ENCODE measurements around the gene GNG3. TPM values are rescaled to one million over a fixed set of nuclear protein-coding genes. Genes with fewer than 3 reads are reported as not detected.
"Not testable (repeated sequence)": the region's sequence is repeated elsewhere in the genome, so short reads cannot be mapped to it uniquely, and the experiment has no call there.

Gene GNG3
- polyA plus RNA-seq, 4 donors, result 0.75 to 9.0 TPM; not detected in 2

GRCh38 chr11:62693624-62694023 is 13.9 kb upstream of the GNG3 start:
- H3K36me3 ChIP-seq (ENCODE audit: control insufficient read depth in 3 of 3, insufficient read depth in 2 of 3, low read depth in 1 of 3, low read length in 3 of 3), result peaks cover 0 to 61% (median 15%) of the 10 kb centered on the region in 3 donors
- FAIRE-seq; H3K27ac ChIP-seq (ENCODE audit: low read depth in 1 of 3, low read length in 2 of 3); H3K4me1 ChIP-seq (ENCODE audit: control insufficient read depth in 3 of 3, insufficient read depth in 2 of 3, low read depth in 1 of 3, low read length in 2 of 3); H3K9me3 ChIP-seq (ENCODE audit: control insufficient read depth in 2 of 2, insufficient read depth in 1 of 2, low read depth in 1 of 2, low read length in 1 of 2); H3K27me3 ChIP-seq (ENCODE audit: control insufficient read depth in 3 of 3, insufficient read depth in 3 of 3, low read length in 3 of 3); DNase-seq; H3K4me3 ChIP-seq (ENCODE audit: low read depth in 1 of 3, low read length in 3 of 3): not testable (repeated sequence)
- WGBS, 3 donors, result 74 to 94% (median 83%) methylated on average over 3 to 4 of the region's 4 CpGs

GRCh38 chr11:62694455-62695167 is 12.9 kb upstream of the GNG3 start:
- H3K27me3 ChIP-seq (ENCODE audit: control insufficient read depth in 3 of 3, insufficient read depth in 3 of 3, low read length in 3 of 3), result no peaks in the 10 kb centered on the region
- no peak overlapping the region for H3K27ac ChIP-seq (ENCODE audit: low read depth in 1 of 3, low read length in 2 of 3)
- H3K9me3 ChIP-seq (ENCODE audit: control insufficient read depth in 2 of 2, insufficient read depth in 1 of 2, low read depth in 1 of 2, low read length in 1 of 2), result no peaks in the 10 kb centered on the region
- DNase-seq (peak; percentile 83 to 84), FAIRE-seq (no peak)
- H3K4me3 ChIP-seq (ENCODE audit: low read depth in 1 of 3, low read length in 3 of 3), result no peak overlapping the region
- peaks cover 0 to 58% (median 15%) of the 10 kb centered on the region in 3 donors for H3K36me3 ChIP-seq (ENCODE audit: control insufficient read depth in 3 of 3, insufficient read depth in 2 of 3, low read depth in 1 of 3, low read length in 3 of 3)
- 53 to 61% (median 55%) methylated on average over 14 of the region's 14 CpGs for WGBS, 3 donors
- peaks cover 0 to 3% (median 0%) of the 10 kb centered on the region in 3 donors for H3K4me1 ChIP-seq (ENCODE audit: control insufficient read depth in 3 of 3, insufficient read depth in 2 of 3, low read depth in 1 of 3, low read length in 2 of 3)

DNA sequence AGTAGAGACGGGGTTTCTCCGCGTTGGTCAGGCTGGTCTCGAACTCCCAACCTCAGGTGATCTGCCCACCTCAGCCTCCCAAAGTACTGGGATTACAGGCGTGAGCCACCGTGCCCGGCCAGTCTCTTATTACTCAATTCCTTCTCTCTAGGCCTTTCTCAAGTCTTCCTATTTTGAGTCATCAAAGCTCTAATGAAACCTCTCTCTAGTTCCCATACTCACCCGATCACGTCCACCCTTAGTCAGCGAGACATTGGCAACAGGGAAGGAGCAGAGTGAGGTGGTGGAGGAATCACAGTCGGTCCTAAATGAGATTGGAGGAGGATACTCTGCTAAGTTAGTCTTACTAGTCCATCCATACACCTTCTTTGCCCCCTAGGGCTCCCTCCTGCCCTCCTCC is 5.2 kb upstream of the GNG3 start:
- WGBS, 3 donors, result 82 to 85% (median 83%) methylated on average over 8 to 11 of the region's 11 CpGs
- H3K36me3 ChIP-seq (ENCODE audit: control insufficient read depth in 3 of 3, insufficient read depth in 2 of 3, low read depth in 1 of 3, low read length in 3 of 3), result peaks cover 0 to 44% (median 0%) of the 10 kb centered on the region in 3 donors
- H3K9me3 ChIP-seq (ENCODE audit: control insufficient read depth in 2 of 2, insufficient read depth in 1 of 2, low read depth in 1 of 2, low read length in 1 of 2), result no peaks in the 10 kb centered on the region
- FAIRE-seq, result no peak
- no peak overlapping the region for H3K4me3 ChIP-seq (ENCODE audit: low read depth in 1 of 3, low read length in 3 of 3)
- H3K27me3 ChIP-seq (ENCODE audit: control insufficient read depth in 3 of 3, insufficient read depth in 3 of 3, low read length in 3 of 3), result no peaks in the 10 kb centered on the region
- peaks cover 0 to 19% (median 2%) of the 10 kb centered on the region in 3 donors for H3K4me1 ChIP-seq (ENCODE audit: control insufficient read depth in 3 of 3, insufficient read depth in 2 of 3, low read depth in 1 of 3, low read length in 2 of 3)
- DNase-seq, result no peak
- H3K27ac ChIP-seq (ENCODE audit: low read depth in 1 of 3, low read length in 2 of 3), result no peak overlapping the region

DNA sequence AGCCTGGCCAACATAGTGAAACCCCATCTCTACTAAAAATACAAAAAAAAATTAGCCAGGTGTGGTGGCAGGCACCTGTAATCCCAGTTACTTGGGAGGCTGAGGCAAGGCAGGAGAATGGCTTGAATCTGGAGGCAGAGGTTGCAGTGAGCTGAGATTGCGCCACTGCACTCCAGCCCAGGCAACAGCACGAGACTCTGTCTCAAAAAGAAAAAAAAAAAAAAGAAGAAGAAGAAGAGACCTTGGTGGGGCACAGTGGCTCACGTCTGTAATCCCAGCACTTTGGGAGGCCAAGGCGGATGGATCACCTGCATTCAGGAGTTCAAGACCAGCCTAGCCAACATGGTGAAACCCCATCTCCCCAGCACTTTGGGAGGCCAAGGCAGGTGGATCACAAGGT is 3.6 kb upstream of the GNG3 start:
- peaks cover 0 to 48% (median 0%) of the 10 kb centered on the region in 3 donors for H3K36me3 ChIP-seq (ENCODE audit: control insufficient read depth in 3 of 3, insufficient read depth in 2 of 3, low read depth in 1 of 3, low read length in 3 of 3)
- not testable (repeated sequence) for FAIRE-seq; H3K9me3 ChIP-seq (ENCODE audit: control insufficient read depth in 2 of 2, insufficient read depth in 1 of 2, low read depth in 1 of 2, low read length in 1 of 2); DNase-seq; H3K27me3 ChIP-seq (ENCODE audit: control insufficient read depth in 3 of 3, insufficient read depth in 3 of 3, low read length in 3 of 3); H3K4me3 ChIP-seq (ENCODE audit: low read depth in 1 of 3, low read length in 3 of 3); H3K27ac ChIP-seq (ENCODE audit: low read depth in 1 of 3, low read length in 2 of 3)
- H3K4me1 ChIP-seq (ENCODE audit: control insufficient read depth in 3 of 3, insufficient read depth in 2 of 3, low read depth in 1 of 3, low read length in 2 of 3), result peaks cover 6 to 31% (median 6%) of the 10 kb centered on the region in 3 donors
- 88 to 100% (median 94%) methylated on average over 4 of the region's 4 CpGs for WGBS, 3 donors

DNA sequence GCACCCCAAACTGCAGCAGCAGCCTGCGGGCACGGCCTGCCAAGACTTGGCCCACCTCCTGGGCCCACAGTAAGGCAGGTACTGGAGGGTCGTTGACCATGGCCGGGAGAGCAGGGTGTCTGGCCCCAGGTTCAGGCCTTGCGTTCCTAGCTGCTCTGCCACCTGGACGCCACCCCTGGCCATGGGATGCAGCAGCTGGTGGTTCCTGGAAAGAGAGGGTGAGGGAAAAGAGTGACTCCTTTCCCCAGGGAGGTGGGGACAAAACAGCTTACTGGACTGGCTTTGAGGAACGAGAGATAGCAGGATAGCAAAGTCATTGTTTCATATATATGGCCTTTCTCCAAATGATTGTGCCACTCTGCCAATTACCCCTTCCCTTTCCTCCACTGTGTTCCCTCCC is 2.1 kb upstream of the GNG3 start:
- H3K4me3 ChIP-seq (ENCODE audit: low read depth in 1 of 3, low read length in 3 of 3), result peak overlapping the region; percentile 67 to 82 (median 70)
- no peaks in the 10 kb centered on the region for H3K27me3 ChIP-seq (ENCODE audit: control insufficient read depth in 3 of 3, insufficient read depth in 3 of 3, low read length in 3 of 3)
- 16 to 53% (median 39%) methylated on average over 7 of the region's 7 CpGs for WGBS, 3 donors
- H3K4me1 ChIP-seq (ENCODE audit: control insufficient read depth in 3 of 3, insufficient read depth in 2 of 3, low read depth in 1 of 3, low read length in 2 of 3), result peaks cover 6 to 41% (median 8%) of the 10 kb centered on the region in 3 donors
- H3K27ac ChIP-seq (ENCODE audit: low read depth in 1 of 3, low read length in 2 of 3), result peak overlapping the region in 2 of 3 donors; percentile 82 to 90
- no peaks in the 10 kb centered on the region for H3K9me3 ChIP-seq (ENCODE audit: control insufficient read depth in 2 of 2, insufficient read depth in 1 of 2, low read depth in 1 of 2, low read length in 1 of 2)
- FAIRE-seq (no peak), DNase-seq (no peak)
- H3K36me3 ChIP-seq (ENCODE audit: control insufficient read depth in 3 of 3, insufficient read depth in 2 of 3, low read depth in 1 of 3, low read length in 3 of 3), result peaks cover 0 to 44% (median 0%) of the 10 kb centered on the region in 3 donors

GRCh38 chr11:62705880-62706849 is 1.3 kb upstream of the GNG3 start:
- 4 to 5% (median 5%) methylated on average over 66 to 73 of the region's 73 CpGs for WGBS, 3 donors

DNA sequence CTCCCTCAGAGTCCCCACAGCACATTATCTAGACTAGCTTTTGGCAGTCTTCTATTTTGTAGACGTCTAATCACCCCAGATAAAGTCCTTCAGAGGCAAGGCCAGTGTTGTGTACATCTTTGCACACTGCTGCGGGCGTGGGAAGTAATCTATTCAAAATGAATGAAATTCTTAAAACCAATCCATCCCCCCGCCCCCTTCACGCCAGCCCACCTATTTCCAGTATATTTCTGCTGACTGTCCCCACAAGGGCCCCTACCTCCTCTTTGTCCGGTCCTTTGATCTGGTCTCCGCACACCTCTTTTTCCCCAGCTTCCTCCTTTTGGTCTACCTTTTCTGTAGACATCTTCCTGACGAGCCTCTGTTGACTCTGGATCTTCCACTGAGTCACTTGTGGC is 627 bp upstream of the GNG3 start:
- Histone ChIP-seq H3K27ac (ENCODE audit: low read depth in 1 of 3, low read length in 2 of 3) (peak overlapping the region in 2 of 3 donors; percentile 72 to 83), H3K36me3 (ENCODE audit: control insufficient read depth in 3 of 3, insufficient read depth in 2 of 3, low read depth in 1 of 3, low read length in 3 of 3) (peaks cover 0 to 46% (median 0%) of the 10 kb centered on the region in 3 donors), H3K27me3 (ENCODE audit: control insufficient read depth in 3 of 3, insufficient read depth in 3 of 3, low read length in 3 of 3) (no peaks in the 10 kb centered on the region), H3K4me1 (ENCODE audit: control insufficient read depth in 3 of 3, insufficient read depth in 2 of 3, low read depth in 1 of 3, low read length in 2 of 3) (peaks cover 6 to 48% (median 10%) of the 10 kb centered on the region in 3 donors), H3K9me3 (ENCODE audit: control insufficient read depth in 2 of 2, insufficient read depth in 1 of 2, low read depth in 1 of 2, low read length in 1 of 2) (no peaks in the 10 kb centered on the region), H3K4me3 (ENCODE audit: low read depth in 1 of 3, low read length in 3 of 3) (peak overlapping the region in 1 of 3 donors; percentile 82)
- WGBS, 3 donors, result 77 to 84% (median 80%) methylated on average over 8 of the region's 8 CpGs
- FAIRE-seq (no peak), DNase-seq (no peak)

More at GRCh38 chr11:62705880-62706849, 1.3 kb upstream of the GNG3 start:
- no peaks in the 10 kb centered on the region for H3K9me3 ChIP-seq (ENCODE audit: control insufficient read depth in 2 of 2, insufficient read depth in 1 of 2, low read depth in 1 of 2, low read length in 1 of 2)
- H3K36me3 ChIP-seq (ENCODE audit: control insufficient read depth in 3 of 3, insufficient read depth in 2 of 3, low read depth in 1 of 3, low read length in 3 of 3), result peaks cover 0 to 46% (median 0%) of the 10 kb centered on the region in 3 donors
- peak overlapping the region; percentile 20 to 90 (median 82) for H3K27ac ChIP-seq (ENCODE audit: low read depth in 1 of 3, low read length in 2 of 3)
- FAIRE-seq (no peak), DNase-seq (peak; percentile 93 to 96)
- peaks cover 6 to 44% (median 10%) of the 10 kb centered on the region in 3 donors for H3K4me1 ChIP-seq (ENCODE audit: control insufficient read depth in 3 of 3, insufficient read depth in 2 of 3, low read depth in 1 of 3, low read length in 2 of 3)
- peak overlapping the region; percentile 67 to 82 (median 70) for H3K4me3 ChIP-seq (ENCODE audit: low read depth in 1 of 3, low read length in 3 of 3)
- no peaks in the 10 kb centered on the region for H3K27me3 ChIP-seq (ENCODE audit: control insufficient read depth in 3 of 3, insufficient read depth in 3 of 3, low read length in 3 of 3)

GRCh38 chr11:62708392-62708791 is 916 bp downstream of the GNG3 start:
- DNase-seq, result no peak
- 62 to 75% (median 70%) methylated on average over 5 of the region's 5 CpGs for WGBS, 3 donors
- Histone ChIP-seq H3K4me1 (ENCODE audit: control insufficient read depth in 3 of 3, insufficient read depth in 2 of 3, low read depth in 1 of 3, low read length in 2 of 3) (peaks cover 10 to 61% (median 10%) of the 10 kb centered on the region in 3 donors), H3K27me3 (ENCODE audit: control insufficient read depth in 3 of 3, insufficient read depth in 3 of 3, low read length in 3 of 3) (no peaks in the 10 kb centered on the region), H3K36me3 (ENCODE audit: control insufficient read depth in 3 of 3, insufficient read depth in 2 of 3, low read depth in 1 of 3, low read length in 3 of 3) (peaks cover 0 to 44% (median 0%) of the 10 kb centered on the region in 3 donors), H3K4me3 (ENCODE audit: low read depth in 1 of 3, low read length in 3 of 3) (peak overlapping the region in 2 of 3 donors; percentile 44 to 48), H3K9me3 (ENCODE audit: control insufficient read depth in 2 of 2, insufficient read depth in 1 of 2, low read depth in 1 of 2, low read length in 1 of 2) (no peaks in the 10 kb centered on the region), H3K27ac (ENCODE audit: low read depth in 1 of 3, low read length in 2 of 3) (peak overlapping the region; percentile 78 to 98 (median 78))
- no peak for FAIRE-seq

Measured in small intestine (tissue), 7 donors.